ENCODE results near the gene KLF18.

DNA sequence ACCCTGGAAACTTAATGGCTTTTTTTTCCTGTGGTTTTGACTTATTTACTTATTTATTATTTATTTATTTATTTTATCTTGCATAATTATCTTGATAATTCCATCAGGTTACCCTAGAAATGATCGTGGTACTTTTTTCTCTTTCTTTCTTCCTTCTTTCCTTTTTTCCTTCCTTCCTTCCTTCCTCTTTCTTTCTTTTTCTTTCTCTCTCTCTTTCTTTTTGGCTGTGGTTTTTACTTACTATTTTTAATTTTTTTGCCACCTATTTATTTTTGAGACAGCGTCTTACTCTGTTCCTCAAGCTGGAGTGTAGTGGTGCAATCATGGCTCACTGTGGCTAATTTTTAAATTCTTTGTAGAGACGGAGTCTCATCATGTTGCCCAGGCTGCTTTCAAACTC lies 6.2 kb upstream of the KLF18 start:
- TF ChIP-seq, protein P1, sequence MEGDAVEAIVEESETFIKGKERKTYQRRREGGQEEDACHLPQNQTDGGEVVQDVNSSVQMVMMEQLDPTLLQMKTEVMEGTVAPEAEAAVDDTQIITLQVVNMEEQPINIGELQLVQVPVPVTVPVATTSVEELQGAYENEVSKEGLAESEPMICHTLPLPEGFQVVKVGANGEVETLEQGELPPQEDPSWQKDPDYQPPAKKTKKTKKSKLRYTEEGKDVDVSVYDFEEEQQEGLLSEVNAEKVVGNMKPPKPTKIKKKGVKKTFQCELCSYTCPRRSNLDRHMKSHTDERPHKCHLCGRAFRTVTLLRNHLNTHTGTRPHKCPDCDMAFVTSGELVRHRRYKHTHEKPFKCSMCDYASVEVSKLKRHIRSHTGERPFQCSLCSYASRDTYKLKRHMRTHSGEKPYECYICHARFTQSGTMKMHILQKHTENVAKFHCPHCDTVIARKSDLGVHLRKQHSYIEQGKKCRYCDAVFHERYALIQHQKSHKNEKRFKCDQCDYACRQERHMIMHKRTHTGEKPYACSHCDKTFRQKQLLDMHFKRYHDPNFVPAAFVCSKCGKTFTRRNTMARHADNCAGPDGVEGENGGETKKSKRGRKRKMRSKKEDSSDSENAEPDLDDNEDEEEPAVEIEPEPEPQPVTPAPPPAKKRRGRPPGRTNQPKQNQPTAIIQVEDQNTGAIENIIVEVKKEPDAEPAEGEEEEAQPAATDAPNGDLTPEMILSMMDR (IDR thresholded peaks at IDR 0.05): no peak
- no peak for TF ChIP-seq POLR2A (IDR thresholded peaks at IDR 0.05)
